PC-3 (cell line): ENCODE data around the gene PRSS8. TPM values are rescaled to one million over a fixed set of nuclear protein-coding genes. Genes with fewer than 3 reads are reported as not detected.

Experiments used
- ATAC-seq: fragments of 200-7000 bp; cut with Tn5 transposase; 2 replicates; pipeline ENCODE4 v1.9.1; 2020; ENCODE audit warnings: mild to moderate bottlenecking, moderate library complexity
- BruUV-seq: library from RNA; stranded (reverse); fragments of 400-500 nt; replicated peaks from 2 replicates; lab custom pipeline; 2021; lab: Mats Ljungman, UMichigan
- CTCF ChIA-PET: fragments of 300-600 bp; sonication (Branson Sonifier 250); formaldehyde crosslinking; loops from one replicate; lab custom pipeline; 2022; ENCODE audit warnings: antibody characterized with exemption; lab: Charles Lee
- POLR2A ChIA-PET: fragments of 300-600 bp; sonication (Branson Sonifier 250); formaldehyde crosslinking; loops from one replicate; lab custom pipeline; 2022; ENCODE audit warnings: antibody characterized with exemption; ENCODE audit not compliant: unreplicated experiment; lab: Charles Lee
- DNase-seq: peaks from one replicate; pipeline ENCODE4 v3.0.0-alpha.2; 2015
- H2AFZ ChIP-seq: fragments of 300-600 bp; sonication (generic); 2 replicates; pipeline ENCODE4 v1.6.0; 2016; ENCODE audit warnings: antibody characterized with exemption, low read length
- H3F3A ChIP-seq: fragments of 300-600 bp; sonication (generic); one replicate; pipeline ENCODE4 v1.6.0; 2017; ENCODE audit warnings: antibody characterized with exemption, low read length, control low read depth, mild to moderate bottlenecking; ENCODE audit not compliant: unreplicated experiment
- H3K27ac ChIP-seq: fragments of 300-600 bp; sonication (generic); 2 replicates; pipeline ENCODE4 v1.5.1; 2016; ENCODE audit warnings: mild to moderate bottlenecking, low read length
- H3K27me3 ChIP-seq: fragments of 300-600 bp; sonication (generic); 2 replicates; pipeline ENCODE4 v1.6.1; 2016; ENCODE audit warnings: low read length, mixed read lengths
- H3K36me3 ChIP-seq: fragments of 300-600 bp; sonication (generic); 2 replicates; pipeline ENCODE4 v1.6.1; 2016; ENCODE audit warnings: low read depth, mixed run types, low read length, mixed read lengths
- H3K4me1 ChIP-seq: fragments of 300-600 bp; sonication (generic); 2 replicates; pipeline ENCODE4 v1.5.1; 2016; ENCODE audit warnings: low read length; ENCODE audit not compliant: insufficient read depth
- H3K4me2 ChIP-seq: fragments of 300-600 bp; sonication (generic); 2 replicates; pipeline ENCODE4 v1.6.0; 2016; ENCODE audit warnings: low read length
- H3K4me3 ChIP-seq: fragments of 300-600 bp; sonication (generic); 2 replicates; pipeline ENCODE4 v1.5.1; 2016; ENCODE audit warnings: mild to moderate bottlenecking, low read length, mixed read lengths
- H3K79me2 ChIP-seq: fragments of 300-600 bp; sonication (generic); 2 replicates; pipeline ENCODE4 v1.6.1; 2017; ENCODE audit warnings: low read length, mixed read lengths
- H3K9ac ChIP-seq: fragments of 300-600 bp; sonication (generic); 2 replicates; pipeline ENCODE4 v1.6.0; 2016; ENCODE audit warnings: mild to moderate bottlenecking, low read length
- H3K9me2 ChIP-seq: fragments of 300-600 bp; sonication (generic); replicated peaks from 2 replicates; pipeline ENCODE4 v1.6.1; 2016; ENCODE audit warnings: mixed run types, low read length, mixed read lengths
- H3K9me3 ChIP-seq: fragments of 300-600 bp; sonication (generic); 2 replicates; pipeline ENCODE4 v1.6.1; 2016; ENCODE audit warnings: low read length, mixed read lengths
- H4K20me1 ChIP-seq: fragments of 300-600 bp; sonication (generic); 2 replicates; pipeline ENCODE4 v1.6.1; 2016; ENCODE audit warnings: low read length, mixed read lengths
- EZH2 ChIP-seq: fragments of 300-600 bp; sonication (generic); IDR thresholded peaks from one replicate; pipeline ENCODE4 v1.6.1; 2017; ENCODE audit warnings: antibody characterized with exemption, mild to moderate bottlenecking, low read length; ENCODE audit not compliant: unreplicated experiment
- EZH2phosphoT487 ChIP-seq: fragments of 300-600 bp; sonication (generic); IDR thresholded peaks from 2 replicates; pipeline ENCODE4 v1.6.1; 2018; ENCODE audit warnings: mild to moderate bottlenecking, antibody characterized with exemption, low read length, borderline replicate concordance
- intact Hi-C: fragments of 100-400 bp; cut with micrococcal nuclease; formaldehyde crosslinking; loops from 2 replicates; pipeline ENCODE4 v1.9.0; 2023
- total RNA-seq: library from RNA; depleted of rRNA; stranded (reverse); fragments of >200 nt; gene quantifications from 2 replicates; pipeline ENCODE4 v1.2.3, GENCODE V29; 2014
- TF ChIP-seq, protein P1 (sequence below): fragments of 300-600 bp; sonication (generic); conservative IDR thresholded peaks from 2 replicates; pipeline ENCODE4 v1.5.1; 2017; ENCODE audit warnings: antibody characterized with exemption, low read depth, mild to moderate bottlenecking, low read length

PRSS8 gene
- total RNA-seq, 1 experiment from 2014 or later, result 23.4 TPM

DNA sequence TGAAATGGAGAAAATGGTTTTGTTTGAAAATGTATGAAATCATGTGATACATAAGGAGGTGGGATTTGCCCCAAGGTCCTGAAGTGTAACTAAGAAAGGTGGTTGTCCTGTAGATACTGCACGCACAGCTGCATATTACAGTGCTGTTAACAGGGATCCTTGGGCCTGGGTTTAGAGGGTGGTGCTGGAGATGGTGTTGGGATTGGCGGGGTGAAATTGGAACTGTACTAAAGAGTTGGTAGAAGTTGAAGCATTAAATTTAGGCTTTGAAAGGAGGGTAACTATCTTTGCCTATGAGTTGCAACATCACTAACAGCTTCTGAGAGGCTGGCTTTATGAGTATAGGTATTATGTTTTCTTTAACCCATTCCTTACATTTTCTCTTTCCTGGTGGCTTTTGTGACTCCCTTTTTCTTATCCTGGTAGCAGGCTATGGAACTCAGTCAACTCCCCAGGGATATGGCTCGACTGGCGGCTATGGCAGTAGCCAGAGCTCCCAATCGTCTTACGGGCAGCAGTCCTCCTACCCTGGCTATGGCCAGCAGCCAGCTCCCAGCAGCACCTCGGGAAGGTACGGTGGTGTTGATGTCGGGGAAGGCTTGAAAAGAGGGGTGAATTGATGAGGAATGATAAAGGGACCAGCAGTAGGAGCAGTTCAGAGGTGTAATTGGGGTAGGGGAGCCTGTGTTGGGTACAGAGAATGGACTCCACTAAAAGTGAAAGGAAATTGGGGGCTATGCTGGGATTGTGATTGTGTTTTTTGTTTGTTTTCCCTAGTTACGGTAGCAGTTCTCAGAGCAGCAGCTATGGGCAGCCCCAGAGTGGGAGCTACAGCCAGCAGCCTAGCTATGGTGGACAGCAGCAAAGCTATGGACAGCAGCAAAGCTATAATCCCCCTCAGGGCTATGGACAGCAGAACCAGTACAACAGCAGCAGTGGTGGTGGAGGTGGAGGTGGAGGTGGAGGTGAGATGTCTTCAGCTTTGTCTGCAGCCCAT is 48.2 kb upstream of the PRSS8 start:
- H3K27me3 ChIP-seq, result no peaks in the 10 kb centered on the region
- ChIA-PET POLR2A (interaction anchor here (0.5 kb wide), 1 partner anchor 83 kb away, joined by 3 read pairs; no protein-coding TSS in a partner anchor), CTCF (interaction anchor here (0.6 kb wide), 1 partner anchor 18 kb away, joined by 4 read pairs; no protein-coding TSS in a partner anchor)
- peaks cover 84% of the 10 kb centered on the region for H3K79me2 ChIP-seq
- peaks cover 72% of the 10 kb centered on the region for H3K36me3 ChIP-seq
- H3K9me3 ChIP-seq, result no peaks in the 10 kb centered on the region
- peak overlapping the region; percentile 93; the same call in 1 of the 2 replicates for H3K4me2 ChIP-seq
- H2AFZ ChIP-seq, result no peak overlapping the region
- DNase-seq, result no peak
- TF ChIP-seq, protein P1, sequence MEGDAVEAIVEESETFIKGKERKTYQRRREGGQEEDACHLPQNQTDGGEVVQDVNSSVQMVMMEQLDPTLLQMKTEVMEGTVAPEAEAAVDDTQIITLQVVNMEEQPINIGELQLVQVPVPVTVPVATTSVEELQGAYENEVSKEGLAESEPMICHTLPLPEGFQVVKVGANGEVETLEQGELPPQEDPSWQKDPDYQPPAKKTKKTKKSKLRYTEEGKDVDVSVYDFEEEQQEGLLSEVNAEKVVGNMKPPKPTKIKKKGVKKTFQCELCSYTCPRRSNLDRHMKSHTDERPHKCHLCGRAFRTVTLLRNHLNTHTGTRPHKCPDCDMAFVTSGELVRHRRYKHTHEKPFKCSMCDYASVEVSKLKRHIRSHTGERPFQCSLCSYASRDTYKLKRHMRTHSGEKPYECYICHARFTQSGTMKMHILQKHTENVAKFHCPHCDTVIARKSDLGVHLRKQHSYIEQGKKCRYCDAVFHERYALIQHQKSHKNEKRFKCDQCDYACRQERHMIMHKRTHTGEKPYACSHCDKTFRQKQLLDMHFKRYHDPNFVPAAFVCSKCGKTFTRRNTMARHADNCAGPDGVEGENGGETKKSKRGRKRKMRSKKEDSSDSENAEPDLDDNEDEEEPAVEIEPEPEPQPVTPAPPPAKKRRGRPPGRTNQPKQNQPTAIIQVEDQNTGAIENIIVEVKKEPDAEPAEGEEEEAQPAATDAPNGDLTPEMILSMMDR, result no peak
- TF ChIP-seq EZH2, result no peak
- intact Hi-C loops, result no loop called here
- H4K20me1 ChIP-seq, result peaks cover 79% of the 10 kb centered on the region
- peak overlapping the region; percentile 98; the same call in 1 of the 2 replicates for H3K4me3 ChIP-seq
- no peak overlapping the region for H3K27ac ChIP-seq
- BruUV-seq, result TSS peak; percentile 2
- H3K9me2 ChIP-seq, result no peaks in the 10 kb centered on the region
- no peak for ATAC-seq
- H3F3A ChIP-seq, result no peaks in the 10 kb centered on the region
- H3K9ac ChIP-seq, result no peak overlapping the region
- H3K4me1 ChIP-seq, result peaks cover 10% of the 10 kb centered on the region; the same call in 1 of the 2 replicates

DNA sequence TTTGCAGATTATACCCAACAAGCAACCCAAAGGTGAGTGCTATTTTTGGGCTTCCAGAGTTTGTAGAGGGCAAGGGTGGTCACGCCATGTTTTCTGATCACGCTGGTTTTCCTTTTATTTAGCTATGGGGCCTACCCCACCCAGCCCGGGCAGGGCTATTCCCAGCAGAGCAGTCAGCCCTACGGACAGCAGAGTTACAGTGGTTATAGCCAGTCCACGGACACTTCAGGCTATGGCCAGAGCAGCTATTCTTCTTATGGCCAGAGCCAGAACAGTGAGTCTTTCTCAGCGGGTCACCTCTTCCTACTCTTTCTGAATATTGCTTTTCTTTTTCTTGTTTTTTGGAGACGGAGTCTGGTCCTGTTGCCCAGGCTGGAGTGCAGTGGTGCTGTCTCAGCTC is 46.9 kb upstream of the PRSS8 start:
- Histone ChIP-seq H3K4me1 (peaks cover 12% of the 10 kb centered on the region; the same call in 1 of the 2 replicates), H3K36me3 (peaks cover 58% of the 10 kb centered on the region), H3K4me3 (peak overlapping the region; percentile 98), H2AFZ (no peak overlapping the region), H3K9me2 (no peaks in the 10 kb centered on the region), H4K20me1 (peaks cover 66% of the 10 kb centered on the region), H3F3A (no peaks in the 10 kb centered on the region), H3K79me2 (peaks cover 80% of the 10 kb centered on the region), H3K4me2 (peak overlapping the region; percentile 93), H3K9me3 (no peaks in the 10 kb centered on the region), H3K27me3 (no peaks in the 10 kb centered on the region), H3K9ac (peak overlapping the region; percentile 95; the same call in 1 of the 2 replicates), H3K27ac (no peak overlapping the region)
- POLR2A ChIA-PET, result no interaction called here
- no peak for DNase-seq
- intact Hi-C loops, result no loop called here
- CTCF ChIA-PET, result interaction anchor here (0.7 kb wide), 1 partner anchor 41 kb away, joined by 3 read pairs; no protein-coding TSS in a partner anchor
- no TSS peak for BruUV-seq
- ATAC-seq, result no peak
- no peak for TF ChIP-seq EZH2phosphoT487
- TF ChIP-seq, protein P1, result no peak
- no peak for TF ChIP-seq EZH2
